Coronary artery (tissue), 2 donors: ENCODE measurements around the gene CAMTA1.
A peak's percentile ranks its signal among the peaks of the same experiment; 100 is the strongest.

Experiments
- DNase-seq: peaks from one replicate; pipeline ENCODE4 v3.0.0-alpha.2; 2017; ENCODE audit warnings: low spot score
- H3K27ac ChIP-seq, 2 donors: fragments of 200-600 bp; sonication (generic); one replicate each; pipeline ENCODE4 v1.5.1; 2016 to 2019
- H3K4me3 ChIP-seq: fragments of 200-600 bp; sonication (generic); 2 replicates; pipeline ENCODE4 v1.5.1; 2016; ENCODE audit warnings: mild to moderate bottlenecking, moderate library complexity
- CTCF ChIP-seq: fragments of 200-600 bp; sonication (generic); IDR thresholded peaks from one replicate; pipeline ENCODE4 v1.5.1; 2019; ENCODE audit warnings: antibody characterized with exemption

CAMTA1 gene

GRCh38 chr1:6867321-6867720, 82.1 kb downstream of the CAMTA1 start:
- Histone ChIP-seq H3K4me3 (no peak overlapping the region), H3K27ac (peak overlapping the region; percentile 33 to 58)
- no peak for DNase-seq
- TF ChIP-seq CTCF: no peak

- H3K4me3 ChIP-seq: peak overlapping the region; percentile 27
- no peak for DNase-seq
- TF ChIP-seq CTCF: no peak
- peak overlapping the region; percentile 33 to 54 for H3K27ac ChIP-seq
Observed at GRCh38 chr1:6867729-6868659, 82.7 kb downstream of the CAMTA1 start.

- H3K4me3 ChIP-seq: peak overlapping the region; percentile 37
- H3K27ac ChIP-seq: peak overlapping the region; percentile 33 to 54
Observed at GRCh38 chr1:6868660-6869380, 83.6 kb downstream of the CAMTA1 start.

GRCh38 chr1:6869545-6869944, 84.3 kb downstream of the CAMTA1 start:
- no peak for TF ChIP-seq CTCF
- no peak for DNase-seq
- Histone ChIP-seq H3K27ac (no peak overlapping the region), H3K4me3 (no peak overlapping the region)

More at GRCh38 chr1:6868660-6869380, 83.6 kb downstream of the CAMTA1 start:
- no peak for TF ChIP-seq CTCF
- no peak for DNase-seq

- no peak overlapping the region for H3K4me3 ChIP-seq
- DNase-seq: no peak
- H3K27ac ChIP-seq: no peak overlapping the region
- TF ChIP-seq CTCF: no peak
Observed at GRCh38 chr1:6870086-6870485, 84.8 kb downstream of the CAMTA1 start.

- no peak for TF ChIP-seq CTCF
- H3K27ac ChIP-seq: no peak overlapping the region
- no peak overlapping the region for H3K4me3 ChIP-seq
- no peak for DNase-seq
Observed at GRCh38 chr1:6870571-6870970, 85.3 kb downstream of the CAMTA1 start.
